A204.1 (cell line): ENCODE results near the gene DOLPP1.

ENCODE experiments used
- FAIRE-seq: peaks from 2 replicates; lab custom pipeline; 2012; peaks lifted over from hg19 to GRCh38; lab: Jason Lieb, UNC

Gene DOLPP1

DNA sequence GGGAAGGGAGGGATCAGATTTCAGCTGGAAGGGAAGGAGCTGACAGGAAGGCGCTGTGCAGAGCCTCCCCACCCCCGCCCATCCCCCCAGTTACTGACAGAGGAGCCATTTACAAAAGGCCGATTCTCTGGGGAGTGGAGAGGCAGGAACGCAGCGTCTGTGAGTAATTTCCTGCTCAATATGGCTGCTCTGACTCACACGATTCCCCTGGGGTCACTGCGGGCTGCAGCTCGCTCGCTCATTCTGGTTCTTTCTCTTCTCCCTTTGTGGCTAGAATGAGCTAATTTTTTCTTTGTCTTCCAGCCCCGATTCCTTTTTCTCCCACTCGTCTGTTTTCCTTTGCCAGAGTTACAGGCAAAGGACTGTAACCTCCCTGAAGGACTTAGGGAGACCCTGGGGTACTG is 59.1 kb downstream of the DOLPP1 start:
- peak; percentile 96 for FAIRE-seq
